ENCODE results near the gene PCDHGA1. TPM values are rescaled to one million over a fixed set of nuclear protein-coding genes. Genes with fewer than 3 reads are reported as not detected.

Gene PCDHGA1
- total RNA-seq, 1 experiment from 2014 or later, result 0.63 TPM

DNA sequence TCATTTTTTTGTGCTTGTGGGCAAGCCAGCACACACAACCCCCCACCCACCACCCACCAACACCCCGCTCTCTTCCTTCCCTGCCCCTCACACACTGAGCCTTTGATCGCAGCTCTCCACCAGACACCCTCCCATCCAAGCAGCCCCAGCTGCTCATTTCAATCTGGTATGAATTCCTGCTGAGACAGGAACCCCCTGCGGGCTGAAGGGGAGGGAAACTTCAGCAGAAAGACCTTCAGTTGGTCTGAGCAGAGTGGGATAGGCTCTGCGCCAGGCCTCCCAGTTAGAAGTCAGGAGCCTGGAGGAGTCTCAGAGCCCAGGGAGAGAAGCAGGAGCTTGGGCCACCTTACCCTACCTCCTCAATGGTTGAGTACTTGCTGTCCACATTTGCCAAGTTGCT lies 165.7 kb downstream of the PCDHGA1 start:
- Histone ChIP-seq H3K9me3 (ENCODE audit: control insufficient read depth, low read depth, low read length) (no peaks in the 10 kb centered on the region), H4K5ac (ENCODE audit: insufficient read length, low read depth, low read length) (no peak overlapping the region), H3K23me2 (ENCODE audit: insufficient read length, low read depth, low read length, poor library complexity, severe bottlenecking) (peaks cover 14% of the 10 kb centered on the region), H3K23ac (ENCODE audit: insufficient read length, low read depth, low read length) (no peak overlapping the region), H3T11ph (ENCODE audit: low read length) (no peak overlapping the region), H3K4ac (ENCODE audit: low read depth, low read length) (no peak overlapping the region), H3K79me1 (ENCODE audit: insufficient read depth, low read depth, low read length, poor library complexity, severe bottlenecking) (no peaks in the 10 kb centered on the region), H4K91ac (ENCODE audit: insufficient read length, low read depth, low read length) (no peak overlapping the region), H3K27me3 (ENCODE audit: insufficient read depth, low read length) (peaks cover 4% of the 10 kb centered on the region; the same call in 1 of the 2 replicates), H2BK120ac (ENCODE audit: low read depth, low read length, poor library complexity, severe bottlenecking) (no peak overlapping the region), H3K18ac (ENCODE audit: insufficient read length, low read depth, low read length) (no peak overlapping the region), H3K56ac (ENCODE audit: insufficient read length, low read depth, low read length) (no peak overlapping the region), H2AFZ (ENCODE audit: low read length) (no peak overlapping the region), H3K27ac (ENCODE audit: insufficient read length, low read depth, low read length) (no peak overlapping the region), H2BK15ac (ENCODE audit: low read depth, low read length) (no peak overlapping the region), H3K4me1 (ENCODE audit: insufficient read depth, low read length) (peaks cover 14% of the 10 kb centered on the region), H2BK5ac (ENCODE audit: insufficient read length, low read length) (no peak overlapping the region), H4K8ac (replicated peaks; ENCODE audit: insufficient read length, low read depth, low read length) (no peak overlapping the region), H4K20me1 (ENCODE audit: control insufficient read depth, insufficient read depth, insufficient read length) (no peaks in the 10 kb centered on the region), H2BK12ac (ENCODE audit: insufficient read length, low read depth, low read length) (no peak overlapping the region), H3K4me2 (ENCODE audit: insufficient read depth, insufficient read length, low read length) (peak overlapping the region; percentile 2), H3K79me2 (ENCODE audit: insufficient read depth, low read length) (no peaks in the 10 kb centered on the region), H3K9ac (ENCODE audit: extremely low read depth, insufficient read length, low read length) (no peak overlapping the region), H2AK5ac (ENCODE audit: insufficient read length, low read length) (no peak overlapping the region), H2BK20ac (ENCODE audit: low read depth, low read length, poor library complexity, severe bottlenecking) (no peak overlapping the region), H3K14ac (ENCODE audit: insufficient read depth, low read length) (no peak overlapping the region)
- peak; percentile 77 for DNase-seq
- H3K4me3 Mint-ChIP-seq, result peak overlapping the region in 1 of 2 experiments; percentile 33; a peak in 2 of 5 replicates
- H3K36me3 Mint-ChIP-seq (ENCODE audit: insufficient read depth in 1 of 3, low read depth in 3 of 3), result peaks cover 6 to 11% (median 9%) of the 10 kb centered on the region in 3 experiments; a peak in 5 of 7 replicates
- H3K4me1 Mint-ChIP-seq, result peaks cover 27 to 28% of the 10 kb centered on the region in 2 experiments
- 0 out of 7 replicates have a peak overlapping the region, but pooled peaks of 2 of the 3 experiments have one; percentile 20 to 26 for H3K27ac Mint-ChIP-seq
- TF ChIP-seq, protein P1, sequence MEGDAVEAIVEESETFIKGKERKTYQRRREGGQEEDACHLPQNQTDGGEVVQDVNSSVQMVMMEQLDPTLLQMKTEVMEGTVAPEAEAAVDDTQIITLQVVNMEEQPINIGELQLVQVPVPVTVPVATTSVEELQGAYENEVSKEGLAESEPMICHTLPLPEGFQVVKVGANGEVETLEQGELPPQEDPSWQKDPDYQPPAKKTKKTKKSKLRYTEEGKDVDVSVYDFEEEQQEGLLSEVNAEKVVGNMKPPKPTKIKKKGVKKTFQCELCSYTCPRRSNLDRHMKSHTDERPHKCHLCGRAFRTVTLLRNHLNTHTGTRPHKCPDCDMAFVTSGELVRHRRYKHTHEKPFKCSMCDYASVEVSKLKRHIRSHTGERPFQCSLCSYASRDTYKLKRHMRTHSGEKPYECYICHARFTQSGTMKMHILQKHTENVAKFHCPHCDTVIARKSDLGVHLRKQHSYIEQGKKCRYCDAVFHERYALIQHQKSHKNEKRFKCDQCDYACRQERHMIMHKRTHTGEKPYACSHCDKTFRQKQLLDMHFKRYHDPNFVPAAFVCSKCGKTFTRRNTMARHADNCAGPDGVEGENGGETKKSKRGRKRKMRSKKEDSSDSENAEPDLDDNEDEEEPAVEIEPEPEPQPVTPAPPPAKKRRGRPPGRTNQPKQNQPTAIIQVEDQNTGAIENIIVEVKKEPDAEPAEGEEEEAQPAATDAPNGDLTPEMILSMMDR (conservative IDR thresholded peaks at IDR 0.05), result no peak
- peaks cover 2% of the 10 kb centered on the region; the same call in 1 of the 2 replicates for H3K27me3 Mint-ChIP-seq (ENCODE audit: low read depth)
- no peaks in the 10 kb centered on the region for H3K9me3 Mint-ChIP-seq
- no CpG with 5 or more reads among the region's 4 CpGs for WGBS (ENCODE audit: extremely low coverage, insufficient read length, low lambda C conversion rate)
